Mesendoderm (in vitro differentiated cells): Measurements from ENCODE around the gene PDE4C.

Experiments
- DNase-seq: peaks from one replicate; pipeline ENCODE4 v3.0.0; 2013
- H2AK5ac ChIP-seq: 2 replicates; pipeline ENCODE4 v1.6.1; 2013; ENCODE audit warnings: low read length, inconsistent platforms
- H2BK120ac ChIP-seq: 2 replicates; pipeline ENCODE4 v1.6.1; 2013; ENCODE audit warnings: low read depth, mild to moderate bottlenecking, low read length, moderate library complexity, mixed read lengths
- H2BK15ac ChIP-seq: replicated peaks from 2 replicates; pipeline ENCODE4 v1.6.1; 2013; ENCODE audit warnings: low read depth, mild to moderate bottlenecking, moderate library complexity
- H2BK5ac ChIP-seq: 2 replicates; pipeline ENCODE4 v1.6.1; 2013; ENCODE audit warnings: low read length, inconsistent platforms
- H3K18ac ChIP-seq: 2 replicates; pipeline ENCODE4 v1.6.1; 2013; ENCODE audit warnings: mild to moderate bottlenecking, low read length, mixed read lengths
- H3K23ac ChIP-seq: one replicate; pipeline ENCODE4 v1.6.1; 2013; ENCODE audit warnings: low read length
- H3K27ac ChIP-seq: 2 replicates; pipeline ENCODE4 v1.5.1; 2013; ENCODE audit warnings: low read depth, mild to moderate bottlenecking, inconsistent platforms, low read length, moderate library complexity
- H3K27me3 ChIP-seq: 2 replicates; pipeline ENCODE4 v1.6.1; 2013; ENCODE audit warnings: low read length, control low read depth, mild to moderate bottlenecking, inconsistent platforms; ENCODE audit not compliant: insufficient read depth, poor library complexity
- H3K36me3 ChIP-seq: 2 replicates; pipeline ENCODE4 v1.6.1; 2013; ENCODE audit warnings: low read length, inconsistent platforms; ENCODE audit not compliant: control insufficient read depth, insufficient read depth
- H3K4ac ChIP-seq: one replicate; pipeline ENCODE4 v1.6.1; 2013; ENCODE audit warnings: low read depth, mild to moderate bottlenecking, low read length, moderate library complexity
- H3K4me1 ChIP-seq: 2 replicates; pipeline ENCODE4 v1.6.1; 2013; ENCODE audit warnings: low read depth, low read length, inconsistent platforms; ENCODE audit not compliant: control insufficient read depth
- H3K4me2 ChIP-seq: 2 replicates; pipeline ENCODE4 v1.6.1; 2013; ENCODE audit warnings: low read length
- H3K4me3 ChIP-seq: 2 replicates; pipeline ENCODE4 v1.5.1; 2013; ENCODE audit warnings: mild to moderate bottlenecking, low read length
- H3K56ac ChIP-seq: one replicate; pipeline ENCODE4 v1.6.1; 2013; ENCODE audit warnings: low read length
- H3K79me1 ChIP-seq: 2 replicates; pipeline ENCODE4 v1.6.1; 2013; ENCODE audit warnings: low read length, inconsistent platforms
- H3K79me2 ChIP-seq: 2 replicates; pipeline ENCODE4 v1.6.1; 2013; ENCODE audit warnings: mild to moderate bottlenecking, low read length; ENCODE audit not compliant: control insufficient read depth, insufficient read depth
- H3K9ac ChIP-seq: 2 replicates; pipeline ENCODE4 v1.6.1; 2013; ENCODE audit warnings: low read length, inconsistent platforms
- H4K5ac ChIP-seq: one replicate; pipeline ENCODE4 v1.6.1; 2013; ENCODE audit warnings: low read length
- H4K8ac ChIP-seq: one replicate; pipeline ENCODE4 v1.6.1; 2013; ENCODE audit warnings: low read depth, mild to moderate bottlenecking, control low read depth, low read length, moderate library complexity
- WGBS: extraction: QIAGEN DNeasy Blood & Tissue Kit; methylation state at CpG from one replicate; pipeline ENCODE4 v1.1.7; 2013; ENCODE audit warnings: low lambda C conversion rate, missing lambda C conversion rate; ENCODE audit not compliant: insufficient coverage; ENCODE audit errors: extremely low coverage; 5-methylcytosine and 5-hydroxymethylcytosine counted together

PDE4C gene

GRCh38 chr19:18196511-18196845 is 29.8 kb downstream of the PDE4C start:
- no peak overlapping the region for H3K9ac ChIP-seq
- H3K27ac ChIP-seq, result no peak overlapping the region
- no peak overlapping the region for H2BK120ac ChIP-seq
- no peak overlapping the region for H4K5ac ChIP-seq
- no CpG with 5 or more reads among the region's 7 CpGs for WGBS
- H3K27me3 ChIP-seq, result no peaks in the 10 kb centered on the region
- H3K56ac ChIP-seq, result no peak overlapping the region
- no peak overlapping the region for H3K23ac ChIP-seq
- H3K4me2 ChIP-seq, result no peak overlapping the region
- no peak for DNase-seq
- H2BK5ac ChIP-seq, result no peak overlapping the region
- H3K79me2 ChIP-seq, result peaks cover 2% of the 10 kb centered on the region
- H3K18ac ChIP-seq, result no peak overlapping the region
- peaks cover 5% of the 10 kb centered on the region for H3K4me1 ChIP-seq
- no peak overlapping the region for H3K4ac ChIP-seq
- no peak overlapping the region for H2BK15ac ChIP-seq
- no peak overlapping the region for H2AK5ac ChIP-seq
- no peak overlapping the region for H3K4me3 ChIP-seq
- H3K36me3 ChIP-seq, result peaks cover 4% of the 10 kb centered on the region
- peaks cover 7% of the 10 kb centered on the region for H3K79me1 ChIP-seq
- H4K8ac ChIP-seq, result no peak overlapping the region

GRCh38 chr19:18194554-18195238 is 31.5 kb downstream of the PDE4C start:
- DNase-seq, result peak; percentile 61
- Histone ChIP-seq H3K79me2 (peaks cover 2% of the 10 kb centered on the region), H2BK5ac (no peak overlapping the region), H2AK5ac (no peak overlapping the region), H3K4me1 (peaks cover 5% of the 10 kb centered on the region), H3K23ac (no peak overlapping the region), H3K4me3 (no peak overlapping the region), H2BK15ac (no peak overlapping the region), H3K56ac (peak overlapping the region; percentile 64), H3K36me3 (peaks cover 4% of the 10 kb centered on the region), H3K9ac (peak overlapping the region; percentile 29), H2BK120ac (no peak overlapping the region), H4K8ac (no peak overlapping the region), H3K4ac (no peak overlapping the region), H4K5ac (no peak overlapping the region), H3K79me1 (peaks cover 7% of the 10 kb centered on the region), H3K4me2 (peak overlapping the region; percentile 90), H3K18ac (no peak overlapping the region), H3K27ac (no peak overlapping the region), H3K27me3 (no peaks in the 10 kb centered on the region)
- WGBS, result no CpG with 5 or more reads among the region's 27 CpGs

- peaks cover 5% of the 10 kb centered on the region for H3K4me1 ChIP-seq
- H3K36me3 ChIP-seq, result peaks cover 4% of the 10 kb centered on the region
- peaks cover 2% of the 10 kb centered on the region for H3K79me2 ChIP-seq
- no peak overlapping the region for H3K18ac ChIP-seq
- H2BK120ac ChIP-seq, result no peak overlapping the region
- no peak overlapping the region for H2BK15ac ChIP-seq
- no peak overlapping the region for H2AK5ac ChIP-seq
- H4K5ac ChIP-seq, result no peak overlapping the region
- peak overlapping the region; percentile 88 for H3K9ac ChIP-seq
- WGBS, result no CpG with 5 or more reads among the region's 12 CpGs
- H4K8ac ChIP-seq, result no peak overlapping the region
- DNase-seq, result no peak
- H3K4ac ChIP-seq, result no peak overlapping the region
- peaks cover 7% of the 10 kb centered on the region for H3K79me1 ChIP-seq
- no peak overlapping the region for H3K23ac ChIP-seq
- H3K27me3 ChIP-seq, result no peaks in the 10 kb centered on the region
- no peak overlapping the region for H2BK5ac ChIP-seq
- no peak overlapping the region for H3K4me3 ChIP-seq
- H3K4me2 ChIP-seq, result peak overlapping the region; percentile 90
- no peak overlapping the region for H3K27ac ChIP-seq
- H3K56ac ChIP-seq, result peak overlapping the region; percentile 89
These were observed 32.1 kb downstream of the PDE4C start for GRCh38 chr19:18194181-18194530.

GRCh38 chr19:18193388-18194180 is 32.7 kb downstream of the PDE4C start:
- Histone ChIP-seq H3K4me2 (peak overlapping the region; percentile 90), H2BK5ac (no peak overlapping the region), H2AK5ac (no peak overlapping the region), H2BK120ac (no peak overlapping the region), H4K8ac (no peak overlapping the region), H3K27me3 (no peaks in the 10 kb centered on the region), H2BK15ac (no peak overlapping the region), H3K4ac (peak overlapping the region; percentile 17), H3K79me1 (peaks cover 7% of the 10 kb centered on the region), H3K27ac (peak overlapping the region; percentile 49), H3K36me3 (peaks cover 4% of the 10 kb centered on the region), H4K5ac (no peak overlapping the region), H3K4me3 (peak overlapping the region; percentile 85), H3K79me2 (peaks cover 2% of the 10 kb centered on the region), H3K56ac (peak overlapping the region; percentile 89), H3K23ac (peak overlapping the region; percentile 9), H3K9ac (peak overlapping the region; percentile 88), H3K18ac (peak overlapping the region; percentile 64), H3K4me1 (peaks cover 5% of the 10 kb centered on the region)
- WGBS, result no CpG with 5 or more reads among the region's 46 CpGs
- DNase-seq, result peak; percentile 34

- H3K18ac ChIP-seq, result peak within 1 kb of the TSS; percentile 64
- no peak within 1 kb of the TSS for H2BK5ac ChIP-seq
- peak within 1 kb of the TSS; percentile 85 for H3K4me3 ChIP-seq
- no peak within 1 kb of the TSS for H2BK120ac ChIP-seq
- peaks cover 7% of the 10 kb centered on the region for H3K79me1 ChIP-seq
- H3K4me1 ChIP-seq, result peaks cover 5% of the 10 kb centered on the region
- H2AK5ac ChIP-seq, result no peak within 1 kb of the TSS
- H3K23ac ChIP-seq, result peak within 1 kb of the TSS; percentile 9
- no peaks in the 10 kb centered on the region for H3K27me3 ChIP-seq
- peak within 1 kb of the TSS; percentile 89 for H3K56ac ChIP-seq
- H3K9ac ChIP-seq, result peak within 1 kb of the TSS; percentile 88
- H3K4ac ChIP-seq, result peak within 1 kb of the TSS; percentile 17
- H3K4me2 ChIP-seq, result peak within 1 kb of the TSS; percentile 90
- peaks cover 4% of the 10 kb centered on the region for H3K36me3 ChIP-seq
- DNase-seq, result peak; percentile 100
- WGBS, result no CpG with 5 or more reads among the region's 74 CpGs
- H3K27ac ChIP-seq, result peak within 1 kb of the TSS; percentile 49
- no peak within 1 kb of the TSS for H4K5ac ChIP-seq
- H3K79me2 ChIP-seq, result peaks cover 2% of the 10 kb centered on the region
- no peak within 1 kb of the TSS for H4K8ac ChIP-seq
- no peak within 1 kb of the TSS for H2BK15ac ChIP-seq
These were observed 33.4 kb downstream of the PDE4C start, which contains the start of gene MPV17L2 for GRCh38 chr19:18192673-18193387. MPV17L2 (plus strand) TSS chr19:18193218; CDS start chr19:18193282, 64 bp downstream.
